Uterus (tissue), 4 donors: ENCODE data around the gene ACP6. TPM values are rescaled to one million over a fixed set of nuclear protein-coding genes. Genes with fewer than 3 reads are reported as not detected.

Experiments
- DNase-seq, 2 donors: peaks; one replicate each; pipeline ENCODE4 v3.0.0-alpha.2; 2019 to 2020
- H3K27ac ChIP-seq, 2 donors: fragments of 200-600 bp; sonication (generic); 1 replicate in 1 of 2; 2 replicates in 1 of 2; pipeline ENCODE4 v1.5.1; 2016 to 2018
- H3K27me3 ChIP-seq, 2 donors: fragments of 200-600 bp; sonication (generic); one replicate each; pipeline ENCODE4 v1.5.1; 2018 to 2019; ENCODE audit warnings: control low read depth in 1 of 2
- H3K36me3 ChIP-seq, 2 donors: fragments of 200-600 bp; sonication (generic); one replicate each; pipeline ENCODE4 v1.5.1; 2019; ENCODE audit warnings: control low read depth in 1 of 2
- H3K4me1 ChIP-seq, 2 donors: fragments of 200-600 bp; sonication (generic); one replicate each; pipeline ENCODE4 v1.5.1; 2018 to 2019; ENCODE audit warnings: control low read depth in 1 of 2
- H3K4me3 ChIP-seq, 2 donors: fragments of 200-600 bp; sonication (generic); 1 replicate in 1 of 2; 2 replicates in 1 of 2; pipeline ENCODE4 v1.5.1; 2018 to 2019; ENCODE audit warnings: mild to moderate bottlenecking in 1 of 2
- H3K9me3 ChIP-seq, 2 donors: fragments of 200-600 bp; sonication (generic); one replicate each; pipeline ENCODE4 v1.5.1; 2019; ENCODE audit warnings: control low read depth in 1 of 2
- CTCF ChIP-seq, 4 experiments: fragments of 200-600 bp in 2 of 4; fragments of 450-650 bp in 2 of 4; sonication (generic) in 2 of 4; IDR thresholded peaks; one replicate each; pipeline ENCODE4 v1.5.1; 2016 to 2019; ENCODE audit warnings: antibody characterized with exemption in 4 of 4, mild to moderate bottlenecking in 2 of 4, moderate library complexity in 1 of 4
- POLR2A ChIP-seq, 2 donors: fragments of 450-650 bp; IDR thresholded peaks; one replicate each; pipeline ENCODE4 v1.6.1; 2016; ENCODE audit warnings: antibody characterized with exemption in 2 of 2, mild to moderate bottlenecking in 1 of 2, moderate library complexity in 1 of 2
- intact Hi-C: fragments of 100-400 bp; cut with DNase I; formaldehyde crosslinking; loops from one replicate; pipeline ENCODE4 v1.15.1; 2023; ENCODE audit warnings: low total_unique reads
- total RNA-seq, 4 donors: library from RNA; depleted of rRNA in 3 of 4; stranded (reverse); fragments of >200 nt in 3 of 4; gene quantifications; one replicate each; pipeline versions ENCODE4 v1.1.0 to v1.2.4, GENCODE V29; 2014 to 2023
- donor health status: DM: yes; HTN: yes; CAD: no.

The ACP6 gene
- total RNA-seq, 4 donors from 2014 or later: 3.6 to 29.3 (median 9.7) TPM

DNA sequence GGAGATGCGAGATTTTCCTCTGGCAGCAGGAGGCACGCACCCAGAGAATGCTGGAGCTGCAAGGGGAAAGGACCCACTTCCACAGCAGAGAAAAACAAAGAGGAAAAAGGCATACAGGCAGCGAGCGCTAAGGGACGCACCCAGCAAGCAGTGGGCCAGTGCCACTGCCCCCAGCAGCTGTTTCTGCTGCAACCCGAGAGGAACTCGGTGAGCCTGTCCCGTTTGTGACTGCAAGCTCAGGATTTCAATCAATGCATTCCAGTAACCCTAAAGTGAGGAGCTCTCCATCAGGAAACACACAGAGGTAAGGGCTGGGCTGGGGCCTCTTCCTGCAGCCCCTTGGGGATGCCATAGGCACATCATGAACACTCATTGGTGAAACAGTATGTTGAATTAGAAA is 58.7 kb downstream of the ACP6 start:
- H3K4me3 ChIP-seq: no peak overlapping the region
- no peaks in the 10 kb centered on the region for H3K27me3 ChIP-seq
- peaks cover 0 to 4% of the 10 kb centered on the region in 2 donors for H3K4me1 ChIP-seq
- H3K9me3 ChIP-seq: no peaks in the 10 kb centered on the region
- intact Hi-C loops: no loop called here
- no peak for DNase-seq
- no peak overlapping the region for H3K27ac ChIP-seq
- no peaks in the 10 kb centered on the region for H3K36me3 ChIP-seq
- TF ChIP-seq CTCF (IDR thresholded peaks at IDR 0.05) (no peak), POLR2A (IDR thresholded peaks at IDR 0.05) (no peak)

- DNase-seq: no peak
- no peaks in the 10 kb centered on the region for H3K36me3 ChIP-seq
- TF ChIP-seq POLR2A (IDR thresholded peaks at IDR 0.05) (no peak), CTCF (IDR thresholded peaks at IDR 0.05) (no peak)
- H3K9me3 ChIP-seq: no peaks in the 10 kb centered on the region
- H3K27ac ChIP-seq: no peak overlapping the region
- peaks cover 0 to 4% of the 10 kb centered on the region in 2 donors for H3K4me1 ChIP-seq
- H3K27me3 ChIP-seq: no peaks in the 10 kb centered on the region
- intact Hi-C loops: no loop called here
- H3K4me3 ChIP-seq: no peak overlapping the region
These were observed 59.3 kb downstream of the ACP6 start for GRCh38 chr1:147611021-147611426.

DNA sequence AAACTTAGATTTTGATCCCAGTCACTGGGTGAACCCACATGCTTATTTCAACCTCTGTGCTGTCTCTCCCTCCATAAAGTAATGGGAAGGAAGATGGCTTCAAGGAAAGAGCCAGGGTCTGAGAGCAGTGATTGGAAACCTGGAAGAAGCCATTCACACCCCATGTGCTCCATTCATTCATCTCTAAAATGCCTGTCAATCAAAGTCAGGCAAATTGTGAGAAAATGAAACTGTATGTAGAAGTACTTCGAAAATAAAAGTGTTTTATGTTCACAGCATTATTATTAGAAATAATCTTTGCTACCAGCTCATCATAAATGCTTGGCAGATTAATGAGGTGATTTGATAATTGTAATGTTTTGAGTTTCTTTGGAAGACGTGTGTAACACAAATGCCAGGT is 61.0 kb downstream of the ACP6 start:
- H3K27ac ChIP-seq: no peak overlapping the region
- no peaks in the 10 kb centered on the region for H3K9me3 ChIP-seq
- no peak overlapping the region for H3K4me3 ChIP-seq
- H3K36me3 ChIP-seq: no peaks in the 10 kb centered on the region
- intact Hi-C loops: no loop called here
- peaks cover 0 to 9% of the 10 kb centered on the region in 2 donors for H3K4me1 ChIP-seq
- DNase-seq: no peak
- H3K27me3 ChIP-seq: no peaks in the 10 kb centered on the region
- TF ChIP-seq POLR2A (IDR thresholded peaks at IDR 0.05) (no peak), CTCF (IDR thresholded peaks at IDR 0.05) (no peak)

DNA sequence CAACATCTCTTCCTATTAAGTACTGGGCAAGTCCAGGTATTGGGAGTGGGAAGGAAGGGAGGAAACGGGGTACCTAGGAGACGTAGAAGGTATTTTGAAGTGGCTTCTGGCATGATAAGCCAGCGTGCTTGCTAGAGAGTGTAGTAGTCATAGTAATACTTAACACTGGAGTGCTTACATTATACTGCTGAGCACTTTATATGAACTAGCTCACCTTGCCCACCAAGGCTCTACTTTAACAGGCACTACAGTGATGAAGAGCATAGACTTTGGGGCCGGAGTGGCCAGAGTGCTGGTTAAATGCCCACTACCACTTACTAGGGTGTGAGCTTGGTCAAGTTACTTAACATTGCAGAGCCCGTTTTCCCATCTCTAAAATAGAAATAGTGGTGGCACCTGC is 61.7 kb downstream of the ACP6 start:
- Histone ChIP-seq H3K4me3 (no peak overlapping the region), H3K36me3 (no peaks in the 10 kb centered on the region), H3K27ac (no peak overlapping the region), H3K27me3 (no peaks in the 10 kb centered on the region), H3K9me3 (no peaks in the 10 kb centered on the region), H3K4me1 (peaks cover 0 to 9% of the 10 kb centered on the region in 2 donors)
- DNase-seq: no peak
- intact Hi-C loops: no loop called here
- TF ChIP-seq POLR2A (IDR thresholded peaks at IDR 0.05) (no peak), CTCF (IDR thresholded peaks at IDR 0.05) (no peak)

- H3K4me3 ChIP-seq: no peak overlapping the region
- TF ChIP-seq CTCF (IDR thresholded peaks at IDR 0.05) (no peak), POLR2A (IDR thresholded peaks at IDR 0.05) (no peak)
- intact Hi-C loops: no loop called here
- peaks cover 0 to 8% of the 10 kb centered on the region in 2 donors for H3K4me1 ChIP-seq
- no peak for DNase-seq
- no peaks in the 10 kb centered on the region for H3K36me3 ChIP-seq
- peak overlapping the region; percentile 28 to 53 for H3K27ac ChIP-seq
- no peaks in the 10 kb centered on the region for H3K27me3 ChIP-seq
- H3K9me3 ChIP-seq: no peaks in the 10 kb centered on the region
These were observed 64.7 kb downstream of the ACP6 start for GRCh38 chr1:147605591-147605990.
